HG03354 (cell line): Measurements from ENCODE around the gene KIRREL1.

Experiments used
- ATAC-seq: cut with Tn5 transposase; IDR thresholded peaks from one replicate; pipeline ENCODE4 v1.9.1; 2021; ENCODE audit warnings: mild to moderate bottlenecking; ENCODE audit not compliant: unreplicated experiment, poor library complexity, severe bottlenecking

KIRREL1 gene

GRCh38 chr1:157969697-157970485 is 23.6 kb upstream of the KIRREL1 start:
- no peak for ATAC-seq

GRCh38 chr1:157971769-157972168 is 21.7 kb upstream of the KIRREL1 start:
- no peak for ATAC-seq

- no peak for ATAC-seq
Measured at GRCh38 chr1:157975228-157975950, 18.1 kb upstream of the KIRREL1 start.

GRCh38 chr1:157976888-157977287 is 16.6 kb upstream of the KIRREL1 start:
- no peak for ATAC-seq

- ATAC-seq = no peak
Measured at GRCh38 chr1:157978586-157979403, 14.7 kb upstream of the KIRREL1 start.

GRCh38 chr1:157982136-157982535 is 11.3 kb upstream of the KIRREL1 start:
- no peak for ATAC-seq

GRCh38 chr1:157983787-157984186 is 9.7 kb upstream of the KIRREL1 start:
- ATAC-seq = no peak

GRCh38 chr1:157984469-157984868 is 9.0 kb upstream of the KIRREL1 start:
- no peak for ATAC-seq

GRCh38 chr1:157985473-157985872 is 8.0 kb upstream of the KIRREL1 start:
- ATAC-seq = no peak

- no peak for ATAC-seq
Measured at GRCh38 chr1:157988002-157988401, 5.4 kb upstream of the KIRREL1 start.

GRCh38 chr1:157992031-157992832 is 1.2 kb upstream of the KIRREL1 start:
- no peak for ATAC-seq

GRCh38 chr1:157992833-157993146 is 655 bp upstream of the KIRREL1 start:
- no peak for ATAC-seq

GRCh38 chr1:157993918-157994605 is 617 bp downstream of the KIRREL1 start:
- no peak for ATAC-seq

- no peak for ATAC-seq
Measured at GRCh38 chr1:157994704-157995582, 1.5 kb downstream of the KIRREL1 start.

- ATAC-seq = no peak
Measured at GRCh38 chr1:157995583-157996169, 2.2 kb downstream of the KIRREL1 start.

- ATAC-seq = no peak
Measured at GRCh38 chr1:157996433-157996832, 3.0 kb downstream of the KIRREL1 start.

- no peak for ATAC-seq
Measured at GRCh38 chr1:158000507-158000906, 7.1 kb downstream of the KIRREL1 start.
